ENCODE results near the gene MYO9B.

GRCh38 chr19:17121736-17122293 is 46.2 kb downstream of the MYO9B start:
- TF ChIP-seq TAF1 (IDR thresholded peaks at IDR 0.05; ENCODE audit: borderline replicate concordance, low read depth, low read length) (no peak), POLR2AphosphoS5 (IDR thresholded peaks at IDR 0.05; ENCODE audit: low read depth, low read length) (no peak), POLR2A (IDR thresholded peaks at IDR 0.05; ENCODE audit: low read depth, low read length) (no peak)
